Activated B cell treated with CpG ODN at 0.5 μM for 24 hours (primary cell): ENCODE measurements around the gene TFDP2. TPM values are rescaled to one million over a fixed set of nuclear protein-coding genes. Genes with fewer than 3 reads are reported as not detected.
"Not testable (repeated sequence)": the region's sequence is repeated elsewhere in the genome, so short reads cannot be mapped to it uniquely, and the experiment has no call there.

ENCODE experiments used
- ATAC-seq: fragments of 200-7000 bp; cut with Tn5 transposase; one replicate; pipeline ENCODE4 v1.10.0; 2021; ENCODE audit warnings: low read depth, mild to moderate bottlenecking, moderate library complexity
- CTCF ChIA-PET: fragments of 350-600 bp; sonication (Branson Sonifier 250); formaldehyde crosslinking; loops from one replicate; lab custom pipeline; 2021; ENCODE audit warnings: antibody characterized with exemption; lab: Charles Lee
- POLR2A ChIA-PET: fragments of 350-600 bp; sonication (Branson Sonifier 250); formaldehyde crosslinking; loops from one replicate; lab custom pipeline; 2021; ENCODE audit warnings: antibody characterized with exemption; lab: Charles Lee
- DNase-seq: peaks from one replicate; pipeline ENCODE4 v3.0.0; 2022
- H3K27ac Mint-ChIP-seq: one replicate; pipeline ENCODE4 v1.8.0; 2020; ENCODE audit warnings: mixed read lengths
- H3K27me3 Mint-ChIP-seq: one replicate; pipeline ENCODE4 v1.8.0; 2021; ENCODE audit warnings: mixed read lengths
- H3K36me3 Mint-ChIP-seq: one replicate; pipeline ENCODE4 v1.8.0; 2021; ENCODE audit warnings: low read depth, mixed read lengths
- H3K4me1 Mint-ChIP-seq: one replicate; pipeline ENCODE4 v1.8.0; 2021; ENCODE audit warnings: mixed read lengths
- H3K4me3 Mint-ChIP-seq: one replicate; pipeline ENCODE4 v1.8.0; 2020; ENCODE audit warnings: mild to moderate bottlenecking, mixed read lengths
- H3K9me3 Mint-ChIP-seq: one replicate; pipeline ENCODE4 v1.8.0; 2020; ENCODE audit warnings: mixed read lengths
- intact Hi-C: fragments of 100-400 bp; cut with micrococcal nuclease; formaldehyde crosslinking; loops from one replicate; pipeline ENCODE4 v1.15.1; 2024
- total RNA-seq: library from RNA; stranded (reverse); gene quantifications from 2 replicates; pipeline ENCODE4 v1.2.3, GENCODE V29; 2022
- TF ChIP-seq, protein P1 (sequence below): fragments of 200-600 bp; IDR thresholded peaks from one replicate; pipeline ENCODE4 v1.8.0; 2022; ENCODE audit warnings: antibody characterized with exemption, mild to moderate bottlenecking

Gene TFDP2
- total RNA-seq, 1 donor from 2014 or later = 23.1 TPM

GRCh38 chr3:142148044-142148791 is 1.1 kb downstream of the TFDP2 start:
- no peak for DNase-seq
- Mint-ChIP-seq H3K27me3 (no peaks in the 10 kb centered on the region), H3K9me3 (no peaks in the 10 kb centered on the region), H3K4me1 (peaks cover 14% of the 10 kb centered on the region), H3K4me3 (peak overlapping the region; percentile 86), H3K36me3 (no peaks in the 10 kb centered on the region), H3K27ac (peak overlapping the region; percentile 72)
- TF ChIP-seq, protein P1, sequence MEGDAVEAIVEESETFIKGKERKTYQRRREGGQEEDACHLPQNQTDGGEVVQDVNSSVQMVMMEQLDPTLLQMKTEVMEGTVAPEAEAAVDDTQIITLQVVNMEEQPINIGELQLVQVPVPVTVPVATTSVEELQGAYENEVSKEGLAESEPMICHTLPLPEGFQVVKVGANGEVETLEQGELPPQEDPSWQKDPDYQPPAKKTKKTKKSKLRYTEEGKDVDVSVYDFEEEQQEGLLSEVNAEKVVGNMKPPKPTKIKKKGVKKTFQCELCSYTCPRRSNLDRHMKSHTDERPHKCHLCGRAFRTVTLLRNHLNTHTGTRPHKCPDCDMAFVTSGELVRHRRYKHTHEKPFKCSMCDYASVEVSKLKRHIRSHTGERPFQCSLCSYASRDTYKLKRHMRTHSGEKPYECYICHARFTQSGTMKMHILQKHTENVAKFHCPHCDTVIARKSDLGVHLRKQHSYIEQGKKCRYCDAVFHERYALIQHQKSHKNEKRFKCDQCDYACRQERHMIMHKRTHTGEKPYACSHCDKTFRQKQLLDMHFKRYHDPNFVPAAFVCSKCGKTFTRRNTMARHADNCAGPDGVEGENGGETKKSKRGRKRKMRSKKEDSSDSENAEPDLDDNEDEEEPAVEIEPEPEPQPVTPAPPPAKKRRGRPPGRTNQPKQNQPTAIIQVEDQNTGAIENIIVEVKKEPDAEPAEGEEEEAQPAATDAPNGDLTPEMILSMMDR = no peak
- POLR2A ChIA-PET = interaction anchor here (0.7 to 1.3 kb wide), 2 partner anchors 836 to 1576 kb away, joined by 3 to 5 read pairs; no protein-coding TSS in a partner anchor
- ATAC-seq = no peak
- CTCF ChIA-PET = no interaction called here
- intact Hi-C loops = loop anchor here (2.0 to 10.0 kb wide), 8 partner anchors 77 to 1824 kb away; partner anchors contain the start of genes ATR, DIPK2A, GK5 and RNF7

- H3K4me1 Mint-ChIP-seq = peaks cover 14% of the 10 kb centered on the region
- H3K36me3 Mint-ChIP-seq, H3K27ac Mint-ChIP-seq, H3K9me3 Mint-ChIP-seq, CTCF ChIA-PET, H3K4me3 Mint-ChIP-seq, H3K27me3 Mint-ChIP-seq, DNase-seq, ATAC-seq, POLR2A ChIA-PET: not testable (repeated sequence)
- intact Hi-C loops = loop anchor here (10.0 kb wide), 1 partner anchor 430 kb away; the partner anchor contains the start of gene ATR
Measured at GRCh38 chr3:142144587-142144986, 4.8 kb downstream of the TFDP2 start.

- CTCF ChIA-PET, H3K27me3 Mint-ChIP-seq, H3K4me3 Mint-ChIP-seq, DNase-seq, POLR2A ChIA-PET, H3K4me1 Mint-ChIP-seq, H3K9me3 Mint-ChIP-seq, ATAC-seq, H3K27ac Mint-ChIP-seq: not testable (repeated sequence)
- peaks cover 14% of the 10 kb centered on the region for H3K36me3 Mint-ChIP-seq
- intact Hi-C loops = loop anchor here (10.0 kb wide), 1 partner anchor 434 kb away; the partner anchor contains the start of gene ATR
Measured at GRCh38 chr3:142140608-142141285, 8.6 kb downstream of the TFDP2 start.

GRCh38 chr3:142137089-142137488 is 12.3 kb downstream of the TFDP2 start:
- H3K27ac Mint-ChIP-seq, DNase-seq, ATAC-seq, CTCF ChIA-PET, H3K27me3 Mint-ChIP-seq, intact Hi-C loops, H3K4me1 Mint-ChIP-seq, POLR2A ChIA-PET, H3K9me3 Mint-ChIP-seq, H3K4me3 Mint-ChIP-seq: not testable (repeated sequence)
- H3K36me3 Mint-ChIP-seq = peaks cover 14% of the 10 kb centered on the region

GRCh38 chr3:142134799-142135325 is 14.5 kb downstream of the TFDP2 start:
- Mint-ChIP-seq H3K9me3 (peaks cover 2% of the 10 kb centered on the region), H3K27ac (no peak overlapping the region), H3K36me3 (peaks cover 7% of the 10 kb centered on the region), H3K4me1 (peaks cover 6% of the 10 kb centered on the region), H3K27me3 (no peaks in the 10 kb centered on the region), H3K4me3 (no peak overlapping the region)
- TF ChIP-seq, protein P1 = no peak
- CTCF ChIA-PET = no interaction called here
- intact Hi-C loops = no loop called here
- DNase-seq = no peak
- POLR2A ChIA-PET = no interaction called here
- no peak for ATAC-seq

- DNase-seq (no peak), ATAC-seq (no peak)
- H3K9me3 Mint-ChIP-seq = no peaks in the 10 kb centered on the region
- intact Hi-C loops = no loop called here
- H3K4me1 Mint-ChIP-seq = peaks cover 2% of the 10 kb centered on the region
- CTCF ChIA-PET = interaction anchor here (1.9 kb wide), 1 partner anchor 150 kb away, joined by 10 read pairs; no protein-coding TSS in a partner anchor
- no peak overlapping the region for H3K27ac Mint-ChIP-seq
- TF ChIP-seq, protein P1 = no peak
- no peak overlapping the region for H3K4me3 Mint-ChIP-seq
- POLR2A ChIA-PET = no interaction called here
- no peaks in the 10 kb centered on the region for H3K36me3 Mint-ChIP-seq
- H3K27me3 Mint-ChIP-seq = no peaks in the 10 kb centered on the region
Measured at GRCh38 chr3:142129516-142130171, 19.7 kb downstream of the TFDP2 start.
